ENCODE measurements around the gene PCNA. TPM values are rescaled to one million over a fixed set of nuclear protein-coding genes. Genes with fewer than 3 reads are reported as not detected.

The PCNA gene
- total RNA-seq, 2 donors from 2014 or later, result 37.0 to 75.4 TPM

GRCh38 chr20:5118220-5119142 is 1.3 kb downstream of the PCNA start:
- peak overlapping the region; percentile 66 to 71 for H3K4me3 ChIP-seq
- 4% methylated on average over 23 of the region's 23 CpGs for WGBS
- peak overlapping the region in 1 of 2 donors; percentile 88 for H3K27ac ChIP-seq
- H3K27me3 ChIP-seq (replicated peaks; ENCODE audit: insufficient read depth), result no peaks in the 10 kb centered on the region
- intact Hi-C loops (cut with DNase I), result no loop called here
- TF ChIP-seq, protein P1, sequence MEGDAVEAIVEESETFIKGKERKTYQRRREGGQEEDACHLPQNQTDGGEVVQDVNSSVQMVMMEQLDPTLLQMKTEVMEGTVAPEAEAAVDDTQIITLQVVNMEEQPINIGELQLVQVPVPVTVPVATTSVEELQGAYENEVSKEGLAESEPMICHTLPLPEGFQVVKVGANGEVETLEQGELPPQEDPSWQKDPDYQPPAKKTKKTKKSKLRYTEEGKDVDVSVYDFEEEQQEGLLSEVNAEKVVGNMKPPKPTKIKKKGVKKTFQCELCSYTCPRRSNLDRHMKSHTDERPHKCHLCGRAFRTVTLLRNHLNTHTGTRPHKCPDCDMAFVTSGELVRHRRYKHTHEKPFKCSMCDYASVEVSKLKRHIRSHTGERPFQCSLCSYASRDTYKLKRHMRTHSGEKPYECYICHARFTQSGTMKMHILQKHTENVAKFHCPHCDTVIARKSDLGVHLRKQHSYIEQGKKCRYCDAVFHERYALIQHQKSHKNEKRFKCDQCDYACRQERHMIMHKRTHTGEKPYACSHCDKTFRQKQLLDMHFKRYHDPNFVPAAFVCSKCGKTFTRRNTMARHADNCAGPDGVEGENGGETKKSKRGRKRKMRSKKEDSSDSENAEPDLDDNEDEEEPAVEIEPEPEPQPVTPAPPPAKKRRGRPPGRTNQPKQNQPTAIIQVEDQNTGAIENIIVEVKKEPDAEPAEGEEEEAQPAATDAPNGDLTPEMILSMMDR (IDR thresholded peaks at IDR 0.05), result no peak
- TF ChIP-seq POLR2AphosphoS5 (IDR thresholded peaks at IDR 0.05) (no peak), POLR2A (IDR thresholded peaks at IDR 0.05) (no peak)
- H3K4me1 ChIP-seq (replicated peaks), result peaks cover 7% of the 10 kb centered on the region
- H3K9me3 ChIP-seq, result no peaks in the 10 kb centered on the region
- H3K36me3 ChIP-seq, result peaks cover 0 to 8% of the 10 kb centered on the region in 2 donors
- DNase-seq (ENCODE audit: low spot score), result no peak

GRCh38 chr20:5116875-5117274 is 2.9 kb downstream of the PCNA start:
- intact Hi-C loops (cut with DNase I), result no loop called here
- Histone ChIP-seq H3K36me3 (peaks cover 0 to 8% of the 10 kb centered on the region in 2 donors), H3K27ac (no peak overlapping the region), H3K4me3 (no peak overlapping the region), H3K27me3 (replicated peaks; ENCODE audit: insufficient read depth) (no peaks in the 10 kb centered on the region), H3K4me1 (replicated peaks) (peaks cover 7% of the 10 kb centered on the region), H3K9me3 (no peaks in the 10 kb centered on the region)
- DNase-seq (ENCODE audit: low spot score), result no peak
- TF ChIP-seq POLR2AphosphoS5 (IDR thresholded peaks at IDR 0.05) (no peak), POLR2A (IDR thresholded peaks at IDR 0.05) (no peak)
- TF ChIP-seq, protein P1 (IDR thresholded peaks at IDR 0.05), result no peak
- WGBS, result 57% methylated on average over 3 of the region's 3 CpGs

GRCh38 chr20:5114403-5114802 is 5.4 kb downstream of the PCNA start:
- no peak overlapping the region for H3K4me3 ChIP-seq
- peaks cover 0 to 8% of the 10 kb centered on the region in 2 donors for H3K36me3 ChIP-seq
- intact Hi-C loops (cut with DNase I), result no loop called here
- no peak overlapping the region for H3K27ac ChIP-seq
- DNase-seq (ENCODE audit: low spot score), result no peak
- no peaks in the 10 kb centered on the region for H3K27me3 ChIP-seq (replicated peaks; ENCODE audit: insufficient read depth)
- 45% methylated on average over 3 of the region's 3 CpGs for WGBS
- TF ChIP-seq POLR2AphosphoS5 (IDR thresholded peaks at IDR 0.05) (no peak), POLR2A (IDR thresholded peaks at IDR 0.05) (no peak)
- TF ChIP-seq, protein P1 (IDR thresholded peaks at IDR 0.05), result no peak
- H3K9me3 ChIP-seq, result no peaks in the 10 kb centered on the region
- H3K4me1 ChIP-seq (replicated peaks), result peaks cover 7% of the 10 kb centered on the region

GRCh38 chr20:5113615-5113986 is 6.2 kb downstream of the PCNA start:
- Histone ChIP-seq H3K4me3 (peak overlapping the region; percentile 72 to 86), H3K9me3 (no peaks in the 10 kb centered on the region), H3K27me3 (replicated peaks; ENCODE audit: insufficient read depth) (no peaks in the 10 kb centered on the region), H3K4me1 (replicated peaks) (peaks cover 6% of the 10 kb centered on the region), H3K36me3 (peaks cover 0 to 8% of the 10 kb centered on the region in 2 donors), H3K27ac (peak overlapping the region; percentile 90 to 93)
- no peak for TF ChIP-seq POLR2AphosphoS5 (IDR thresholded peaks at IDR 0.05)
- TF ChIP-seq POLR2A (IDR thresholded peaks at IDR 0.05), result no peak
- TF ChIP-seq, protein P1 (IDR thresholded peaks at IDR 0.05), result no peak
- intact Hi-C loops (cut with DNase I), result no loop called here
- WGBS, result 36% methylated on average over 3 of the region's 3 CpGs
- no peak for DNase-seq (ENCODE audit: low spot score)

DNA sequence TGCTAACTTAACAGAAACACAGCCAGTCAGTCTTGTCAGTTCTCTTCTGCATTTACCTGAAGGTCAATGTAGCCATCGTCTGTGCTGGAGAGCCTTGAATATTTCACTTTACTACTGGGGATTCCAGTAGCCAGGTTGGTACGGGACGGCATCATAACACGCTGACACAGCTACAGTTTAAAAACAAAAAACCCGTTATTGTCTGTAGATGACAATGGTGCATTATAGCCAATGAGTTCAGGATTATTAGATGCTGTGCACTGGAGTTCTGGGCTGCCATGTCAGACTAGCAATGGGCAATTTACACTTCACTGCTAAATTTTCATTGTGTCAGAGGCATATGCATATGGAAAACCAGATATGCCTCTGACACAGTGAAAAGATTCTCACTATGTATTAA is 10.5 kb downstream of the PCNA start:
- Histone ChIP-seq H3K4me3 (no peak overlapping the region), H3K36me3 (peaks cover 0 to 5% of the 10 kb centered on the region in 2 donors), H3K4me1 (replicated peaks) (no peaks in the 10 kb centered on the region), H3K27ac (no peak overlapping the region), H3K27me3 (replicated peaks; ENCODE audit: insufficient read depth) (no peaks in the 10 kb centered on the region), H3K9me3 (no peaks in the 10 kb centered on the region)
- 80% methylated on average over 5 of the region's 5 CpGs for WGBS
- DNase-seq (ENCODE audit: low spot score), result no peak
- intact Hi-C loops (cut with DNase I), result no loop called here
- TF ChIP-seq, protein P1 (IDR thresholded peaks at IDR 0.05), result no peak
- no peak for TF ChIP-seq POLR2AphosphoS5 (IDR thresholded peaks at IDR 0.05)
- no peak for TF ChIP-seq POLR2A (IDR thresholded peaks at IDR 0.05)

Measured in prostate gland (tissue), 2 donors.